ENCODE measurements around the gene ACSL1. TPM values are rescaled to one million over a fixed set of nuclear protein-coding genes. Genes with fewer than 3 reads are reported as not detected.

The ACSL1 gene
- total and polyA plus RNA-seq, 9 of the 15 experiments (the other 6 are each of a cell fraction or from before 2014, with no cell fraction given), result 6.7 to 24.1 (median 15.0) TPM

DNA sequence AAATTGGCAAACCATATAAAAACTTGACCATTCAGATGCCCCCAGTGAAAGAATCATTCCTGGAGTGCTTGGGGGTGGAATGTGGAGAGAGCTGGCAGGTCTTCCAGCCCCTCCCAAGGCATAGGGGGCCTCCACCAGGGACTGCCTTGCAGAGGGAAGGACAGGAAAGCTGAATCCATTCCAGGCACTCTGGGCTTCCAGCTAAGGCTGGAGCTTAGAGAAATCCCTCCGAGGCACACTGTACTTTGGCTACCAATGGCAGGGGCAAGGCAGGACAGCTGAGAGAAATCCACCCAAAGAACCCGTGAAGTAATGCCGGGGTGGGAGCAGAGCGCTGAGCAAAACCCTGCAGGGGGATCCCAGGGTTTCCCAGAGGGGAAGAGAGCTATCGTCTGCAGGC lies 95.8 kb downstream of the ACSL1 start:
- 92% methylated on average over 5 of the region's 5 CpGs for WGBS (ENCODE audit: insufficient coverage, low coverage, missing lambda C conversion rate)
- Histone ChIP-seq H3K27ac (ENCODE audit: extremely low read depth, low read depth, low read length) (no peak overlapping the region), H2AFZ (ENCODE audit: low read depth, low read length) (no peak overlapping the region), H3K27me3 (ENCODE audit: control insufficient read depth in 2 of 2, insufficient read depth in 2 of 2, low read length in 2 of 2) (no peaks in the 10 kb centered on the region), H3K9me1 (ENCODE audit: control insufficient read depth, insufficient read depth, low read length) (no peaks in the 10 kb centered on the region), H3K9ac (ENCODE audit: insufficient read depth in 1 of 2, low read depth in 2 of 2, low read length in 2 of 2) (0 out of 4 replicates have a peak overlapping the region, but pooled peaks of 1 of the 2 experiments have one; percentile 11), H3K9me3 (replicated peaks; ENCODE audit: control insufficient read depth, insufficient read depth, low read depth, low read length) (no peaks in the 10 kb centered on the region), H4K20me1 (replicated peaks; ENCODE audit: control insufficient read depth, insufficient read depth, low read length) (no peaks in the 10 kb centered on the region), H3K4me1 (replicated peaks in 1 of 2; ENCODE audit: control insufficient read depth in 2 of 2, insufficient read depth in 2 of 2, low read length in 2 of 2) (peaks cover 0 to 8% of the 10 kb centered on the region in 2 experiments; a peak in 1 of 5 replicates), H3K36me3 (ENCODE audit: control insufficient read depth, insufficient read depth, low read length) (peaks cover 70% of the 10 kb centered on the region), H3K79me2 (ENCODE audit: control insufficient read depth, insufficient read depth, low read length) (peaks cover 55% of the 10 kb centered on the region), H3K4me3 (no peak overlapping the region), H3K4me2 (ENCODE audit: insufficient read depth, low read length) (no peak overlapping the region)
- no TSS peak for BruUV-seq (replicated peaks)
- FAIRE-seq, result no peak
- TF ChIP-seq ELF2 (CRISPR knock-in tag; IDR thresholded peaks at IDR 0.05) (no peak), FOS (IDR thresholded peaks at IDR 0.05; ENCODE audit: extremely low read depth, insufficient read length) (no peak), HSF4 (CRISPR knock-in tag; IDR thresholded peaks at IDR 0.05; ENCODE audit: borderline replicate concordance) (no peak), MYBL2 (IDR thresholded peaks at IDR 0.05; ENCODE audit: low read depth) (no peak), MYBL2 (CRISPR knock-in tag; IDR thresholded peaks at IDR 0.05; ENCODE audit: borderline replicate concordance) (no peak), SMC3 (conservative IDR thresholded peaks at IDR 0.05; ENCODE audit: insufficient read depth, low read depth, low read length) (no peak), C11orf30 (IDR thresholded peaks at IDR 0.05; ENCODE audit: low read depth) (no peak)
- in situ Hi-C loops (cut with MboI) (no loop called here), intact Hi-C loops (cut with micrococcal nuclease) (loop anchor here (10.0 kb wide), 1 partner anchor 465 kb away; no protein-coding TSS in a partner anchor)
- ChIA-PET CTCF (ENCODE audit: low intra/inter-chr PET ratio) (no interaction called here), POLR2A (interaction anchor here (0.6 to 1.6 kb wide), 2 partner anchors 8 to 366 kb away, joined by 4 read pairs; no protein-coding TSS in a partner anchor)
- DNase-seq (ENCODE audit: extremely low read depth in 1 of 4, low spot score in 3 of 4), result no peak
- no peak for ATAC-seq

DNA sequence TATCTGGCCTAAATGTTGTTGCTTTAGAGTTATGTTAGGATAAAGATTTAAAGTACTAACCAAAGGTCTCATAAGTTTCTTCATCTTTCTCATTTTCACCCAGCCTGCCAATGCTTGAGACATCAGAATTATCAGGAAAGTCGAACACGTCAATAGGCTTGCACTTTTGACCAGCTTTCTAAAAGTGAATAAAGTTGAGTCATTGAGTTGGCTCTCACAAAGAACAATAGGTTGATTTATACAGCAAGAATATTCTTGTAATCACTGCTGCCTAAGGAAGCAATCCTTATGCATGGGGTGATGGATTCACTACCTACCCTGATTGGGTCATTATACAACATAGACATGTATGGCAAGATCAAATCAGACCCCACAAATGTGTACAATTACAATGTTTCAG lies 96.9 kb downstream of the ACSL1 start:
- no peak overlapping the region for H3K9ac ChIP-seq (ENCODE audit: insufficient read depth in 1 of 2, low read depth in 2 of 2, low read length in 2 of 2)
- H2AFZ ChIP-seq (ENCODE audit: low read depth, low read length), result no peak overlapping the region
- POLR2A ChIA-PET, result no interaction called here
- no peaks in the 10 kb centered on the region for H3K9me3 ChIP-seq (replicated peaks; ENCODE audit: control insufficient read depth, insufficient read depth, low read depth, low read length)
- ATAC-seq (no peak), DNase-seq (ENCODE audit: extremely low read depth in 1 of 4, low spot score in 3 of 4) (no peak), FAIRE-seq (no peak)
- H3K27ac ChIP-seq (ENCODE audit: extremely low read depth, low read depth, low read length), result no peak overlapping the region
- intact Hi-C loops (cut with micrococcal nuclease), result no loop called here
- peaks cover 0 to 5% of the 10 kb centered on the region in 2 experiments; a peak in 1 of 5 replicates for H3K4me1 ChIP-seq (replicated peaks in 1 of 2; ENCODE audit: control insufficient read depth in 2 of 2, insufficient read depth in 2 of 2, low read length in 2 of 2)
- H3K4me3 ChIP-seq, result no peak overlapping the region
- in situ Hi-C loops (cut with MboI), result no loop called here
- H3K79me2 ChIP-seq (ENCODE audit: control insufficient read depth, insufficient read depth, low read length), result peaks cover 55% of the 10 kb centered on the region
- H3K36me3 ChIP-seq (ENCODE audit: control insufficient read depth, insufficient read depth, low read length), result peaks cover 80% of the 10 kb centered on the region
- no peaks in the 10 kb centered on the region for H3K9me1 ChIP-seq (ENCODE audit: control insufficient read depth, insufficient read depth, low read length)
- no peak overlapping the region for H3K4me2 ChIP-seq (ENCODE audit: insufficient read depth, low read length)
- BruUV-seq (replicated peaks), result no TSS peak
- H4K20me1 ChIP-seq (replicated peaks; ENCODE audit: control insufficient read depth, insufficient read depth, low read length), result no peaks in the 10 kb centered on the region
- WGBS (ENCODE audit: insufficient coverage, low coverage, missing lambda C conversion rate), result 92% methylated on average over 2 of the region's 2 CpGs
- CTCF ChIA-PET (ENCODE audit: low intra/inter-chr PET ratio), result no interaction called here
- no peaks in the 10 kb centered on the region for H3K27me3 ChIP-seq (ENCODE audit: control insufficient read depth in 2 of 2, insufficient read depth in 2 of 2, low read length in 2 of 2)
- TF ChIP-seq KLF13 (tag; IDR thresholded peaks at IDR 0.05; ENCODE audit: borderline replicate concordance, low read depth) (no peak), OTX1 (CRISPR knock-in tag; IDR thresholded peaks at IDR 0.05) (no peak), ZKSCAN1 (IDR thresholded peaks at IDR 0.05; ENCODE audit: low read depth, low read length) (no peak), SNIP1 (IDR thresholded peaks at IDR 0.05; ENCODE audit: low read depth) (no peak), FIP1L1 (IDR thresholded peaks at IDR 0.05; ENCODE audit: low read depth, low read length, poor library complexity, severe bottlenecking) (no peak), MTA3 (IDR thresholded peaks at IDR 0.05; ENCODE audit: borderline replicate concordance) (no peak)
- TF ChIP-seq, protein P1, sequence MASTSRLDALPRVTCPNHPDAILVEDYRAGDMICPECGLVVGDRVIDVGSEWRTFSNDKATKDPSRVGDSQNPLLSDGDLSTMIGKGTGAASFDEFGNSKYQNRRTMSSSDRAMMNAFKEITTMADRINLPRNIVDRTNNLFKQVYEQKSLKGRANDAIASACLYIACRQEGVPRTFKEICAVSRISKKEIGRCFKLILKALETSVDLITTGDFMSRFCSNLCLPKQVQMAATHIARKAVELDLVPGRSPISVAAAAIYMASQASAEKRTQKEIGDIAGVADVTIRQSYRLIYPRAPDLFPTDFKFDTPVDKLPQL (IDR thresholded peaks at IDR 0.05; ENCODE audit: extremely low read depth, insufficient read length), result no peak
- TF ChIP-seq, protein P2, sequence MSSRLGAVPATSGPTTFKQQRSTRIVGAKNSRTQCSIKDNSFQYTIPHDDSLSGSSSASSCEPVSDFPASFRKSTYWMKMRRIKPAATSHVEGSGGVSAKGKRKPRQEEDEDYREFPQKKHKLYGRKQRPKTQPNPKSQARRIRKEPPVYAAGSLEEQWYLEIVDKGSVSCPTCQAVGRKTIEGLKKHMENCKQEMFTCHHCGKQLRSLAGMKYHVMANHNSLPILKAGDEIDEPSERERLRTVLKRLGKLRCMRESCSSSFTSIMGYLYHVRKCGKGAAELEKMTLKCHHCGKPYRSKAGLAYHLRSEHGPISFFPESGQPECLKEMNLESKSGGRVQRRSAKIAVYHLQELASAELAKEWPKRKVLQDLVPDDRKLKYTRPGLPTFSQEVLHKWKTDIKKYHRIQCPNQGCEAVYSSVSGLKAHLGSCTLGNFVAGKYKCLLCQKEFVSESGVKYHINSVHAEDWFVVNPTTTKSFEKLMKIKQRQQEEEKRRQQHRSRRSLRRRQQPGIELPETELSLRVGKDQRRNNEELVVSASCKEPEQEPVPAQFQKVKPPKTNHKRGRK (tag; IDR thresholded peaks at IDR 0.05), result no peak
- TF ChIP-seq, protein P3, sequence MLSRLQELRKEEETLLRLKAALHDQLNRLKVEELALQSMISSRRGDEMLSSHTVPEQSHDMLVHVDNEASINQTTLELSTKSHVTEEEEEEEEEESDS (CRISPR knock-in tag; IDR thresholded peaks at IDR 0.05), result no peak

Measured in K562 (cell line).